HPDE6-E6E7 (cell line): ENCODE measurements around the gene BMP7.
"Not testable (repeated sequence)": the region's sequence is repeated elsewhere in the genome, so short reads cannot be mapped to it uniquely, and the experiment has no call there.

ENCODE experiments used
- DNase-seq: peaks from one replicate; pipeline ENCODE4 v3.0.0; 2011; ENCODE audit warnings: missing footprints; ENCODE audit errors: extremely low spot score

The BMP7 gene

GRCh38 chr20:57169162-57169561 is 97.3 kb downstream of the BMP7 start:
- no peak for DNase-seq

DNA sequence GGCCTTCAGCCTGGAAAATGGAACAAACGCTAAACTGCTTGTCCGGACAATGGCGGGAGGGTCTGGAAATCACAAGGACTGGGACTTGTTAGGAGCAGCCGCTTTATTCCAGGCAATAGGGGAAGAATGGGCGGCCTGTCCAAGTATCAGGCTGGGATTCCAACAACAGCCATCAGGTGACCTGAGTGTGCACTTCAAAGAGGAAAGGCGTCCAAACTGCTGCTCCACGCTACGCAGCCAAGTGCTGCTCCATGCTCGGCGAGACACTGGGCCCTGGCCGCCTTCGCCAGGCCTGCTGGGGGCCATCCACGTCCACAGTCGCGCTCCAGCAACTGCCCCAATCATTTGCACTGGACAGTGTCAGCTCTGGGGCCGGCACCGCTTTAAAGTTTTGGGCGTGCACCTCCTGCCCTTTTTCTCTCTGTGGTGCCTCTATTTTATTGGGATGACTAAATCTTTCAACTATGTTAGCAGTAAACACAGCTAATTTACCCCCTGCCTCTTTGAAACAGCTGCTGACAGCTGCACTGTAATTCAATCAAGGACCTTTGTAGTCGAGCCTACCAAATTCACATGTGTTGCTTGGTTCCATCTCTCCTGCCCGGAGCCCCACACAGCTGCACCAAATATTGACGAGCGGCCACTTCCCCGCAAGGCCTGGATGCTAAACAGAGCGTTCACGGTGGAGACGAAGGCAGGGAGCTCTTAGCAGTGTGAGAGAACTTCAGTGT is 98.3 kb downstream of the BMP7 start:
- DNase-seq, result no peak

- no peak for DNase-seq
Observed at GRCh38 chr20:57167292-57167655, 99.2 kb downstream of the BMP7 start.

- no peak for DNase-seq
Observed at GRCh38 chr20:57166568-57167291, 99.7 kb downstream of the BMP7 start.

- DNase-seq, result no peak
Observed at GRCh38 chr20:57165427-57166004, 100.9 kb downstream of the BMP7 start.

GRCh38 chr20:57164872-57165271 is 101.6 kb downstream of the BMP7 start:
- DNase-seq, result no peak

DNA sequence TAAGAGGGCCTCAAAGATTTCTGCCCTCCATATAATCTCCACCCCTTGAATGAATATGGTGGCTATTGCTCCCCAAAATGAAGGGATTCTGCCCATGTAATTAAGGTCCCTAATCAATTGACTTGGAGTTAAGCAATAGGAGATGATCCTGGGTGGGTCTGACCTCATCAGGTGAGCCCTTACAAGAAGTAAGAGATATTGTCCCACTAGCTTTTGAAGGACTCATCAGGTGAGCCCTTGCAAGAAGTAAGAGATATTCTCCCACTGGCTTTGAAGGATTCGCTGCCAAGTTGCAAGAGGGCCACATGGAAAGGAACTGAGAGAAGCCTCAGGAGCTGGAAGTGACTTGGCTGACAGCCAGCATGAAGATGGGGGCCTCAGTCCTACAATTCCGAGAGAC is 103.4 kb downstream of the BMP7 start:
- DNase-seq, result no peak

- DNase-seq, result no peak
Observed at GRCh38 chr20:57162362-57162652, 104.1 kb downstream of the BMP7 start.

- DNase-seq, result no peak
Observed at GRCh38 chr20:57161478-57162361, 104.7 kb downstream of the BMP7 start.

DNA sequence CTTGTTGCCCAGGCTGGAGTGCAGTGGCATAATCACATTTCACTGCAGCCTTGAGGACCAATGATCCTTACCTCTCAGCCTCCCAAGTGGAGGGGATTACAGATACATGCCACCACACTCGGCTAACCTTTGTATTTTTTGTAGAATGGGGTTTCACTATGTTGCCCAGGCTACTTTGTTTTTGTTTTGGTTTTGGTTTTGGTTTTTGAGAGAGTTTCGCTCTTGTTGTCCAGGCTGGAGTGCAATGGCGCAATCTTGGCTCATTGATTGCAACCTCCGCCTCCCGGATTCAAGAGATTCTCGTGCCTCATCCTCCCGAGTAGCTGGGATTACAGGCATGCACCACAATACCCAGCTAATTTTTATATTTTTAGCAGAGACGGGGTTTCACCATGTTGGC is 105.5 kb downstream of the BMP7 start:
- no peak for DNase-seq

DNA sequence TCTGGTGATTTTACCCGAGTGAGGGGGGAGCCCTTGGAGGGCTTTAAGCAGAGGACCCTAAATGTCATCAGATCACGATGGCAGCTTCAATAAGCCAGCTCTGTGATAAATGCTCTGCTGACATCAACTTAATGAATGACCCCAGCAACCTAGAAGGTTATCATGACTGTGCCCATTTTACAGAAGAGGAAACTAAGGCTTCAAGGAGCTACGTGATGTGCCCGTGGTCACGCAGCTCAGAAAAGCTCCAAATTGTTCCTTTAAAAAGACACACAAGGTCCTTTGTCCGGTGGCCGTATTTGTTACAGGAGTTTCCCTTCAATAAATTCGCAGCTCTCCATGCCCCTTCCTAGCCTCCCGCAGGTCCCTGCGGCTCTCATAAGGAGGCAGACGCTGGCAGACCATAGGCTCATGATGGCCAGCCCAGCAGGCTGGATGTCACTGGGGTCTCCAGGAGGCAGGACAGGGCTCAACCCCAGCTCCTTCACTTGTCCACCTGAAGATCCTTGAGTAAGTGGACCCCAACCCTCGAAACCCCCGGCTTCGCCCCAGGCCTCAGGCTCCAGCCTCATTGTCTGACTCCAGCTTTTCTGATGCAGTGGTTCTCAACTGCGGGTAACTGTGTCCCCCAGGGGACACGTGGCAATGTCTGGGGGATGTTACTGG is 106.4 kb downstream of the BMP7 start:
- no peak for DNase-seq

DNA sequence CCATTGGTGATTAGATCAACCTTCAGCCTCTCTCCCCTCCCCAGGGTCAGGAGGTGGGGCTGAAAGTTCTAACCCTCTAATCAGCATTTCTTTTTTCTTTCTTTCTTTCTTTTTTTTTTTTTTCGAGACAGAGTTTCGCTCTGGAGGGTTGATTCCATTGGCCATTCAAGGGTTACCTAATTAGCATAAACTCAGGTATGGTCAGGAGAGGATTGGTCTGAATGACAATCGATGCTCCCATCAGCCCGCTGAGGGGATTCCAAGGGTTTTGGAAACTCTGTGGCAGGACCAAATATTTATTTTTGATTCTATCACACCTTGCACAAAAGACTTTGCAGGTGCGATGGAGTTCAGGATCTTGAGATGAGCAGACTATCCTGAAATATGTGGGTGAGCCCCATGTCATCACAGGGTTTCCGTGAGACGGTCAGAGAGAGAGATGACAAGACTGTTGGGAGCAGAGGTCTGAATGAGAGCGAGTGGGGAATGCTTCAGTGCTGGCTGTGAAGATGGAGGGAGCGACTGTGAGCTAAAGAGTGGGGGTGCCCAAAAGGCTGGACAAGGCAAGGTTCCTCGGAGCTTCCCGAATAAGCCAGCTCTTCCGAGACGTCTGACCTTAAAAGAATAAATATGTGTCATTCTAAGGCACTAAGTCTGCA is 107.1 kb downstream of the BMP7 start:
- DNase-seq, result no peak

GRCh38 chr20:57158474-57158873 is 108.0 kb downstream of the BMP7 start:
- DNase-seq, result no peak

DNA sequence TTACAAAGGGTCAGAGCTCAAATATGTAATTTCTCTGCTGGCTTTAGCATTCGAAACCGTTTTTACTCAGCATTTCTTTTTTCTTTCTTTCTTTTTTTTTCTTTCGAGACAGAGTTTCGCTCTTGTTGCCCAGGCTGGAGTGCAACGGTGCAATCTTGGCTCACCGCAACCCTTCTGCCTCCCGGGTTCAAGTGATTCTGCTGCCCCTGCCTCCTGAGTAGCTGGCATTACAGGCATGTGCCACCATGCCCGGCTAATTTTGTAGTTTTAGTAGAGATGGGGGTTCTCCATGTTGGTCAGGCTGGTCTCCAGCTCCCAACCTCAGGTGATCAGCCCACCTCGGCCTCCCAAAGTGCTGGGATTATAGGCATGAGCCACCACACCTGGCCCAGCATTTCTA is 108.7 kb downstream of the BMP7 start:
- DNase-seq, result not testable (repeated sequence)

GRCh38 chr20:57157106-57157691 is 109.2 kb downstream of the BMP7 start:
- no peak for DNase-seq

GRCh38 chr20:57156011-57156729 is 110.3 kb downstream of the BMP7 start:
- no peak for DNase-seq

GRCh38 chr20:57155415-57155814 is 111.0 kb downstream of the BMP7 start:
- no peak for DNase-seq

- DNase-seq, result no peak
Observed at GRCh38 chr20:57153238-57153905, 113.1 kb downstream of the BMP7 start.

GRCh38 chr20:57152557-57152956 is 113.9 kb downstream of the BMP7 start:
- DNase-seq, result no peak

DNA sequence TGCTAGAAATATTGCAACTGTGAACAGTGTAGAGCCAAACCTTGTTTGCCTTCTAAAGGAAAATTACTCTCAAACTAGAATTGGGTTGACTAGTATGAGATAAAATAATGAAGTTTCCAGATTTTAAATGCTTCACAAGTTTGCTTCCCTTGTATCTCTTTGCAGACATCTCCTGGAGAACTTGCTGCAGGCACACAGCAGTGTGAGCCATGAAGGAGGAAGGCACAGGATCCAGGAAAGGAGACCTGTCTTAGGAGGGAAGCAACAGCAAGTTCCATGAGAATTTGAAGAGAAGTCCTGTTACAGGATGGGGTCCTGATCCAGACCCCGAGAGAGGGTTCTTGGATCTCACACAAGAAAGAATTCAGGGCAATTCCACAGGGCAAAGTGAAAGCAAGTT is 115.9 kb downstream of the BMP7 start:
- DNase-seq, result no peak
